Right cardiac atrium (tissue), 5 donors: ENCODE measurements around the gene MRPL1. TPM values are rescaled to one million over a fixed set of nuclear protein-coding genes. Genes with fewer than 3 reads are reported as not detected.

Source experiments
- ATAC-seq, 2 donors: fragments of 200-7000 bp; cut with Tn5 transposase; one replicate each; pipeline versions ENCODE4 v1.8.0 to v1.9.1; 2020; ENCODE audit warnings: moderate library complexity in 2 of 2, mild to moderate bottlenecking in 1 of 2
- DNase-seq, 3 donors: peaks; one replicate each; pipeline ENCODE4 v3.0.0-alpha.2; 2020
- H3K27ac ChIP-seq: one replicate; pipeline ENCODE4 v1.5.1; 2013; ENCODE audit warnings: mild to moderate bottlenecking, low read length, control low read depth, moderate library complexity
- H3K27me3 ChIP-seq: one replicate; pipeline ENCODE4 v1.6.1; 2013; ENCODE audit not compliant: control insufficient read depth, insufficient read depth
- H3K4me1 ChIP-seq: one replicate; pipeline ENCODE4 v1.6.1; 2013; ENCODE audit warnings: low read length; ENCODE audit not compliant: control insufficient read depth, insufficient read depth
- H3K4me3 ChIP-seq: one replicate; pipeline ENCODE4 v1.5.1; 2013; ENCODE audit warnings: low read length, control low read depth
- H3K9me3 ChIP-seq: one replicate; pipeline ENCODE4 v1.6.1; 2013; ENCODE audit warnings: low read length; ENCODE audit not compliant: control insufficient read depth
- WGBS: extraction: QIAGEN DNeasy Blood & Tissue Kit; methylation state at CpG from one replicate; pipeline ENCODE4 v1.1.7; 2013; 5-methylcytosine and 5-hydroxymethylcytosine counted together
- intact Hi-C, 4 donors: fragments of 100-400 bp; cut with DNase I; formaldehyde crosslinking; loops; one replicate each; pipeline versions ENCODE4 v1.11.0 to v1.14.0; 2022 to 2023
- long read RNA-seq, 4 donors: library from polyadenylated mRNA; unstranded; transcript quantifications; one replicate each; pipeline ENCODE4 v2.0.0, GENCODE V29; 2020 to 2021
- polyA plus RNA-seq: library from polyadenylated mRNA; stranded (reverse); fragments of 200-250 nt; gene quantifications from one replicate; pipeline ENCODE4 v1.2.3, GENCODE V29; 2013
- total RNA-seq, 4 donors: library from RNA; stranded (reverse); fragmentation: NEBNext Ultra II Directional; extraction: Animal tissue kit (Norgen Biotek cat#: 25700); gene quantifications; one replicate each; pipeline ENCODE4 v1.2.1, GENCODE V29; 2021
- donor health status: healthy with polysubstance abuse.
- donor health status: DM: no; HTN: yes; CAD: no.
- donor health status: DM: no; HTN: no; CAD: no.
- donor health status: DM: no; HTN: yes; CAD: no; lungs with severe emphysema.
- donor health status: DM: yes; HTN: yes; CAD: no.

The MRPL1 gene
- 10 to 100 TPM; 34.1 to 39.5 (median 38.3) TPM for total RNA-seq
- 50.5 TPM for polyA plus RNA-seq
- long read RNA-seq, donor 1, transcript MRPL1-201 (9 exons, 1,490 nt): major isoform, 24 of 31 reads
- long read RNA-seq, donor 1, partial matches to known transcripts: 7 of 31 reads
- long read RNA-seq, donor 1, other reads (novel, unspliced or antisense): 0 of 31 reads
- long read RNA-seq, donor 2, transcript MRPL1-201 (9 exons, 1,490 nt): major isoform, 9 of 9 reads
- long read RNA-seq, donor 2, partial matches to known transcripts: 0 of 9 reads
- long read RNA-seq, donor 2, other reads (novel, unspliced or antisense): 0 of 9 reads
- long read RNA-seq, donor 3, transcript MRPL1-201 (9 exons, 1,490 nt): major isoform, 24 of 32 reads
- long read RNA-seq, donor 3, partial matches to known transcripts: 5 of 32 reads
- long read RNA-seq, donor 3, other reads (novel, unspliced or antisense): 3 of 32 reads
- long read RNA-seq, donor 4, transcript MRPL1-201 (9 exons, 1,490 nt): major isoform, 13 of 13 reads
- long read RNA-seq, donor 4, partial matches to known transcripts: 0 of 13 reads
- long read RNA-seq, donor 4, other reads (novel, unspliced or antisense): 0 of 13 reads

DNA sequence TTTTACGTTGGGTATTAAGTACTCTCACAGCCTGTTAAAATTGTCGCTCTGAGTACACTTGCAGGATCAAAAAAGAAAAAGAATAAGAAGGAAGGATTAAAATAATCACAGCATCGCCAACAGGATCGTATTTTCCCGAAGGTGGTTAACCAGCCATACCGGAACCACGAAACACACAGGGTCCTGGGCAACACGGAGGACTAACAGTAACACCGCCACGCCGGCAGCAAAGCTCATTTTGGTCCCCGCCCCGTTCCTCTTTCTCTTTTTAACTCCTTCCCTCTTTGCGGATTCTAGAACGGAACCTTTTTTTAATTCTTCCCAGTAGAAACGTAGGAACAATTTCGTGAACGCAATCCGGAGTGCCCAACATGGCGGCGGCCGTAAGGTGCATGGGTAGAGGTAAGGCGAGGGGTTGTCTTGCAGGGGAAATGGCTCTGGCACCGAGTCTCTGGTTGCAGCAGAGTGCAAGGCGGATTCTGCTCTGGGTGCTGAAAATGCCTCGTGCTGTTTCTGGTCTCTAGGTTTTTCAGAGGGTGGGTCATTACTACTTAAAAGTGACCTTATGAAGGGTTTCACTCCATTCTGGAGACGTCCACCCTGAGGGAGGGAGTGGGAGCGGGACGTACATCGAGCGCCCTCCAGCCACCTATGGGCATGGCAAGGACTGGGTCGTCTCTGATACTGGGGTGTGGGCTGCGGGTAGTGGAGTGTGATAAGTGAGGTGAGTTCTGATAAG is at the start of gene MRPL1:
Gene MRPL1, plus strand, starts transcription at position 353 of the 739 bp plus-strand sequence. Its CDS starts 19 bp downstream, at position 372.
- Histone ChIP-seq H3K4me3 (peak within 1 kb of the TSS; percentile 97), H3K27ac (peak within 1 kb of the TSS; percentile 100), H3K4me1 (peaks cover 2% of the 10 kb centered on the region), H3K27me3 (no peaks in the 10 kb centered on the region), H3K9me3 (no peaks in the 10 kb centered on the region)
- under 1% methylated on average over 33 of the region's 33 CpGs for WGBS
- intact Hi-C loops: loop anchor here in 1 of 4 donors (5.0 kb wide), 1 partner anchor 45 kb away; the partner anchor contains the start of gene CNOT6L
- ATAC-seq: peak; percentile 96 to 97
- peak; percentile 87 to 94 (median 92) for DNase-seq

DNA sequence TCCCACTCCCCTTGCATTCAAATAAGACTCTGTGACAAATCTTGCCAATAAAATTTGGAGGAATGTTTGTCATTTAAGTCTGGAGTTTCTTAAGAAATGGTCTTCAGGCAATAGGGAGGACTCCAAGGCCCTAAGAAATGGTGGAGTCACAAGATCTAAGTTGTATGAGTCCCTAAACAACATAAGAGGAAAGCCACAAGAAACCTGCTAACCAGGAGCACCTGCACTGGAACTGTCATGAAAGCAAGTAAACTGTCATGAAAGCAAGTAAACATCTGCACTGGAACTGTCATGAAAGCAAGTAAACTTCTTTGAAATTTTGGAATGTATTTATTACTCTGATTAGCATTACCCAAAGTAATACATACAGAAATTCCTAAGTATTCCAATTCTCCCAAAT is 47.0 kb upstream of the MRPL1 start:
- Histone ChIP-seq H3K4me1 (peaks cover 1% of the 10 kb centered on the region), H3K4me3 (no peak overlapping the region), H3K27me3 (no peaks in the 10 kb centered on the region), H3K27ac (no peak overlapping the region), H3K9me3 (no peaks in the 10 kb centered on the region)
- ATAC-seq: no peak
- intact Hi-C loops: loop anchor here in 1 of 4 donors (5.0 kb wide), 1 partner anchor 47 kb away; the partner anchor contains the start of gene MRPL1
- no peak for DNase-seq

DNA sequence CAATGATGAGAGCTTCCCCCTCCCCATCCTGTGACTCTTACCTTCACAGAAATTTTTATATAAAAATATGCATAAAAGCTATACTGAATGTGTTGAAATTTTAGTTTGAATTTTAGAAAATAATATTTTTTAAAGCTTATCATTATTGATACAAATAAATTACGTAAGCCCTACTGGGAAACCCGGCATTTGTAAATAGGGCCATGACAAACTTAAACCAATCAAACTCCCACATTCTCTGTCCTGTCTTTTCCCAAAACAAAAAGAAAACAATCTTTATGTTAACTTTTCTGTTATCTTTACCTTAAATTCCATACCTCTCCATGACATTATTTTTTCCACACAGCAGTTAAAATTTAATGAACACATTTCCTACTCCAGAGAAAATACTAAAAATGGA is 46.1 kb upstream of the MRPL1 start:
- H3K4me3 ChIP-seq: no peak overlapping the region
- intact Hi-C loops: loop anchor here in 1 of 4 donors (5.0 kb wide), 1 partner anchor 46 kb away; the partner anchor contains the start of gene MRPL1
- no peaks in the 10 kb centered on the region for H3K27me3 ChIP-seq
- no peak overlapping the region for H3K27ac ChIP-seq
- H3K4me1 ChIP-seq: no peaks in the 10 kb centered on the region
- WGBS: 88% methylated on average over 2 of the region's 2 CpGs
- no peak for DNase-seq
- ATAC-seq: no peak
- no peaks in the 10 kb centered on the region for H3K9me3 ChIP-seq

DNA sequence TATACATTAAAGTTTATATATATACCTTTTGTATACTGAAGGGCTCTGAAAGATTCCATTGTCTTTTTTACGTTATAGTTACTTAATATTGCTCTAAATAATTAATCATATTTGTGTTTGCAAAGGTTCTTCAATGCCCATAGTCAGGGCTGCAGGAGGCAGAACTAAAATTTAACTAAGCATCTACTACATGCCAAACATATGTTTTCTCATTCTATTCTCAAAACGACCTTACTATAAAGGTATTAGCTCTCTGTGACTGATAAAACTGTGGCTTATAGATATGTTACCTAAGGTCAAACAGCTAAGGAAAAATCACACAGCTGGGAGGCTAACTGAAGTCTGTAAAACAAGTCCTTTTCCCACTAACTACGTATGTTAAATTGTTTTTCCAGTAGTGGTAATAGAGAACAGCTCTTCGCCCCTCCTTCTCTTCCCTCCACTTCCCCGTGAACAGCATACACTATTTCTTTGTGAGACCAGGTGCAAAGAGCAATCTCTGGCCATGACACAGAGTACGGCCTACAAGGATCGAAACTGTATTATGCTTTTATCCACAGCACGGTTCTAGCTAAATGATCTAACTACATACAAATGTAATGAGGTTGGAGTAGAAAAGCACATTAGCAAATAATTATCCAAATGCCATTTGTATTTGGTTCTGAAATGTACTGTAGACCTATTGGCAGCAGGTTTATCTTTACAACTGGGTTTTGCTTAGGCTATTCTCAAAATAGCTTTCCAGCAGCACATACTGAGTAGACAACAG is 45.1 kb upstream of the MRPL1 start:
- DNase-seq: no peak
- Histone ChIP-seq H3K27ac (peak overlapping the region; percentile 79), H3K4me1 (no peaks in the 10 kb centered on the region), H3K9me3 (no peaks in the 10 kb centered on the region), H3K4me3 (peak overlapping the region; percentile 93), H3K27me3 (no peaks in the 10 kb centered on the region)
- no peak for ATAC-seq
- intact Hi-C loops: loop anchor here in 1 of 4 donors (5.0 kb wide), 1 partner anchor 45 kb away; the partner anchor contains the start of gene MRPL1
- WGBS: 41% methylated on average over 8 of the region's 8 CpGs

DNA sequence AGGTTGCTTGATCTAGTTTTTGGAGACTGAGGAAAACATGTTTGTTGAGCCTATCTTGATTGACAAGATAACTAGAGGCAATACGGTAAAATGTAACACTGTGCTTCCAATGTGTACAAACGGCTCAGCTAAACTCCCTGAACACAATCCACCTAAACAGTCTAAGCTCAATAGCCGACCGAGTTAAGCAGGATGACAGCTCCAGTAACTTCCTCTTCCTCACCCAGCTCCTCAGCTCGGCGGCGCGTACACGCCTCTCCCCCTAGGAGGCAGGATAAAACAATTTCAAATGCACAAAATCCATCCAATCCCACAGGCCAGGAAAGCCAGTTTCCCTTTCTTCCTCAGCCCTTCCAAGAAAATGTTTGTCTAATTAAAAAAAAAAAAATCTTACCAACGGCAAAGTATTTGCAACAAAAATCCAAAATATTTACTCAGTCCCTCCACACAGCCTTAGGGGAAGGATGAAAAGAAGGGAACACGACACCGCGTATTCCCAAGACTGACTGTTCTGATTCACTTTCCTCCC is 44.5 kb upstream of the MRPL1 start:
- DNase-seq (peak; percentile 79 to 89 (median 89)), ATAC-seq (peak; percentile 75 to 77)
- under 1% methylated on average over 13 of the region's 13 CpGs for WGBS
- intact Hi-C loops: loop anchor here in 1 of 4 donors (5.0 kb wide), 1 partner anchor 44 kb away; the partner anchor contains the start of gene MRPL1
- Histone ChIP-seq H3K4me3 (peak overlapping the region; percentile 93), H3K4me1 (no peaks in the 10 kb centered on the region), H3K9me3 (no peaks in the 10 kb centered on the region), H3K27ac (peak overlapping the region; percentile 99), H3K27me3 (no peaks in the 10 kb centered on the region)

DNA sequence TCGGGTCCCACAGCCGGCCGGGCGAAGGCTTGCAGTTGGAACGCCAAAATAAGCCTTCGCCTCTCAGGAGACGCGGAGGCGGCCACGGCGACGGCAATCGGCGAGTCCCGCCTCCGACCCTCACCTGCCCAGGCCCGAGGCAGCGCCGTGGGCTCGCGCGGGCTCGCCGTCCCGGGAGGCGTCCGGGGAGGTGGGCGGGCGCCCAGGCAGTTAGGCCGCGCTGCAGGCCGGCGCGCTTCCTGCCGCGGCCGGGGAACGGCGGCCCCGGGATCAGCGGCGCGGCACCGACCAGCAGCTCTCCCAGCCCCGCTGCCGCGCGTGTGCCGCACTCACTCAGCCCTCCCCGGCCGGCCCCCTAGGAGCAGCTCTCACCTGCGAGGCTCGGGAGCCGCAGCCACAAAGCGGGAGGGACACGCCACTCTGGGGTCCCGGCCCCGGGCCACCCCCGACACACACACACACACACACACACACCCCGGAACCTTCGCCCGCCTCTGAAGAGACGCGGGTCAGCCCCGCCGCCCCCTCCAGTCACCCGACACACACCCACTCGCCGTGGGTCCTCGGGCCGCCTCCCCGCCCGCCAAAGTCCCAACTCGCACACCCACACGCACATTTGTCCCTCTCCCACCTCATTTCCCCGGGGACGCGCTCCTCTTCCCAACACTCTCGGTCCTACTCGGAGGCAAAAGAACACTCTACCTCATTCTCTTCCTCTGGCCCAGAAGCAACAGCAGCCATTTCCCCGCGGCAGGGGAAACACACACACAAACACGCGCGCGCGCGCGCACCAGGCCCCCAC is 43.8 kb upstream of the MRPL1 start, which contains the start of gene CNOT6L:
Gene CNOT6L, minus strand, starts transcription at position 767 of the 802 bp plus-strand sequence. Its CDS starts 60 bp downstream, at position 707.
- H3K9me3 ChIP-seq: no peaks in the 10 kb centered on the region
- peak; percentile 79 to 92 (median 91) for DNase-seq
- no peaks in the 10 kb centered on the region for H3K4me1 ChIP-seq
- peak within 1 kb of the TSS; percentile 93 for H3K4me3 ChIP-seq
- peak within 1 kb of the TSS; percentile 99 for H3K27ac ChIP-seq
- no peaks in the 10 kb centered on the region for H3K27me3 ChIP-seq
- intact Hi-C loops: loop anchor here in 1 of 4 donors (5.0 kb wide), 1 partner anchor 43 kb away; the partner anchor contains the start of gene MRPL1
- WGBS: under 1% methylated on average over 89 of the region's 89 CpGs
- ATAC-seq: peak; percentile 79 to 84

DNA sequence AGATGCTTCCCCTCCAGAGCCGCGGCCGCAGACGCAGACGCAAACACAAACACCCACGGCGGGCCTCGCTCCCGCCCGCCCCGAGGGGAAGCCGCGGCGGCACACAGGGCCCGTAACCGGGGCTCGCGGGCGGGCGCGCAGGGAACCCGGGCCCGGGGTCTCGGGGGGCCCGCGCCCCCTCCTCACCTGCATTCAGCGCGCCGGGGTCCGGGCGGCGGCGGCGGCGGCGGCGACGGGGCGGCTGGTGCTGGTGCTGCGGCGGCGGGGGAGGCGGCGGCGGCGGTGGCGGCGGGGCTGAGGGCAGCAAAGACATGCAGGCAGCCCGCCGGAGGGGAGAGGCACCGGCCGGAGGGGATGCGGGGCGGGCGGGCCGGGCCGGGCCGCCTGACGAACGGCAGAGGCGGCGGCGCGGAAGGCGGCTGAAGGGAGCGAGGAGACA is 43.2 kb upstream of the MRPL1 start:
- DNase-seq: peak in 1 of 3 donors; percentile 46
- under 1% methylated on average over 59 of the region's 66 CpGs for WGBS
- intact Hi-C loops: loop anchor here in 1 of 4 donors (5.0 kb wide), 1 partner anchor 43 kb away; the partner anchor contains the start of gene MRPL1
- ATAC-seq: peak; percentile 25 to 48
- Histone ChIP-seq H3K27me3 (no peaks in the 10 kb centered on the region), H3K9me3 (no peaks in the 10 kb centered on the region), H3K4me3 (peak overlapping the region; percentile 93), H3K4me1 (no peaks in the 10 kb centered on the region), H3K27ac (peak overlapping the region; percentile 99)

DNA sequence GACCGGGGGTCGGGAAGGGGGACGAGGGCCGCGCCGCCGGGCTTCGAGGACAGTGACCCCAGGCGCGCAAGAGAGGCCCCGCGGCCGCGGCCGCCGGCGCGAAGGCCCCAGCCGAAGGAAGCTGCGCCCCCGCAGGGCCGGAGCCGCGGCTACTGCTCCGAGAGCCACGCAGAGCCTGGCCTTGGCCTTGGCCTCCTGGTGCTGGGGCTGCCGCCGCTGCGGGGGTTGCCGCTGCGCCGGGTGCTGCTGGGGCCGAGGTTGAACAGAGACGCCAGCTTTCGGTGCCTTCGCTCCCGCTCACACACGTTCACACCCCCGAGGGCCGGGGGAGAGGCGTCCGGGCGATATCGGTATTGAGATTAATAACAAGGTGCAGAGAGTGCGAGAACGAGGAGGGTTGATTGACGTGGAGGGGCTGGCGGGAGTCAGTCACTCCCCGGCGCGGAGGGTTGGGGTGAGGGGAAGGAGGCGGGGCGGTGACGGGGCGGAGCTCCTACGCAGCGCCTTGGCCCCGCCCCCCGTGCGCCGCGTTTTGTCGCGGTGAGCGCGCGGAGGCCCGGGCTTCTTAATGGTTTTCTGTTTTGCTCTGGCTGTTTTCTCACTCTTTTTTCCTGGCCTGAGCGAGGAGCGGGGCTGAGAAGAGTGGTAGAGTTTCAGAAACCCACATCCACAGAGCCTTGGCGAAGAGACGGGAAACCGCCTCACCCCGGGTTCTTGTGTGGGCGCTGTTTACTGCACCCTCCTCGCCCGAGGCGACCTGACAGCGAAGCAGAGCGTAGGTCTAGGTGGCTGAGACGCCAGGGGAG is 42.6 kb upstream of the MRPL1 start:
- Histone ChIP-seq H3K4me3 (peak overlapping the region; percentile 93), H3K4me1 (no peaks in the 10 kb centered on the region), H3K27me3 (no peaks in the 10 kb centered on the region), H3K9me3 (no peaks in the 10 kb centered on the region), H3K27ac (peak overlapping the region; percentile 99)
- DNase-seq: peak; percentile 92 to 96 (median 96)
- peak; percentile 95 to 96 for ATAC-seq
- intact Hi-C loops: loop anchor here in 1 of 4 donors (5.0 kb wide), 1 partner anchor 42 kb away; the partner anchor contains the start of gene MRPL1
- under 1% methylated on average over 81 of the region's 81 CpGs for WGBS
